ENCODE measurements around the gene CDYL. TPM values are rescaled to one million over a fixed set of nuclear protein-coding genes. Genes with fewer than 3 reads are reported as not detected.
"Not testable (repeated sequence)": the region's sequence is repeated elsewhere in the genome, so short reads cannot be mapped to it uniquely, and the experiment has no call there.

The CDYL gene
- total RNA-seq, 1 donor from 2014 or later = 53.5 TPM

DNA sequence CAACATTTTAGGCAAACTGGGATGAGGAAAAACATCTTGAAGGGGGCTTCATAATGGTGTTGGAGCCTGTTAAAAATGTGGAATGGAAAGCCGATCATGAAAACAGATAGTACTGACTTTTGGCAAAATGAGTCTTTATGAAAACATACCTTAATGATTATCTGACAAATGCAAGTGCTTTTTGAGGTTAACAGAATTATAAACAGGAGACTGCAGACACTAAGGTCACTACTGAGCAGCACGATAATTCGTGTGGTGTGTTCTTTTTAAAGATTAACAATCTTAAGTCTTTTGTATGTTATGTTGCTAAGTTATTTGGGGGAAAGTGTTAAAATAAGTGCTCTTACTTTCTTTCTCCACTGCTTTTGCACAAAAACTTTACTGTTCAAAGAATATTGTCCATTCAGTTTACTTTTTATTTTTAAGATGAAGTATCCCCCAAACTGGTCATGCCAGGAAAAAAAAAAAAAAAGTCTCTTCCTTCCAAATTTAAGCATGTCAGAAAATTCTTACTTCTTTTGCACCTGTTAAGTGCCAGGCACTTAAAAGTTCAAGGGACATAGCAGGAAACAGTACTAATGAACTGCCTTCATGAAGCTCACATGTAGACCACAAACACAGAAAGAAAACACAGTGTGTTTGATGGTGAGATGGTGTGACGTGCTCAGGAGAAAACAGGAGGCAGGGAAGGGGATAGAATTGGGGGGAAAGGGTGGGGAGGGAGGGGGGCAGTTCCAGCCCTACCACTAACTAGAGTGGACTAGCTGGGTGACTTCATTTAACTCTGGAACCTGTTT lies 73.2 kb downstream of the CDYL start:
- Histone ChIP-seq H3F3A (ENCODE audit: low read depth) (peaks cover 11% of the 10 kb centered on the region), H4K20me1 (ENCODE audit: low read depth) (peaks cover 78% of the 10 kb centered on the region), H3K9me3 (ENCODE audit: low read depth) (peaks cover 11% of the 10 kb centered on the region), H3K9ac (no peak overlapping the region), H2AFZ (replicated peaks) (no peak overlapping the region), H3K4me3 (no peak overlapping the region), H3K4me1 (peaks cover 12% of the 10 kb centered on the region), H3K36me3 (no peaks in the 10 kb centered on the region), H3K27ac (no peak overlapping the region), H3K79me2 (ENCODE audit: low read depth) (peaks cover 100% of the 10 kb centered on the region), H3K4me2 (no peak overlapping the region), H3K27me3 (no peaks in the 10 kb centered on the region)
- no peak overlapping the region for H3K4me3 Mint-ChIP-seq
- no peak for DNase-seq (ENCODE audit: low spot score)
- peaks cover 10% of the 10 kb centered on the region for H3K4me1 Mint-ChIP-seq
- peaks cover 27% of the 10 kb centered on the region for H3K9me3 Mint-ChIP-seq
- peaks cover 20% of the 10 kb centered on the region for H3K36me3 Mint-ChIP-seq
- no peak overlapping the region for H3K27ac Mint-ChIP-seq
- no peak for TF ChIP-seq EZH2phosphoT487 (IDR thresholded peaks at IDR 0.05)
- TF ChIP-seq EZH2 (IDR thresholded peaks at IDR 0.05) = no peak
- TF ChIP-seq, protein P1, sequence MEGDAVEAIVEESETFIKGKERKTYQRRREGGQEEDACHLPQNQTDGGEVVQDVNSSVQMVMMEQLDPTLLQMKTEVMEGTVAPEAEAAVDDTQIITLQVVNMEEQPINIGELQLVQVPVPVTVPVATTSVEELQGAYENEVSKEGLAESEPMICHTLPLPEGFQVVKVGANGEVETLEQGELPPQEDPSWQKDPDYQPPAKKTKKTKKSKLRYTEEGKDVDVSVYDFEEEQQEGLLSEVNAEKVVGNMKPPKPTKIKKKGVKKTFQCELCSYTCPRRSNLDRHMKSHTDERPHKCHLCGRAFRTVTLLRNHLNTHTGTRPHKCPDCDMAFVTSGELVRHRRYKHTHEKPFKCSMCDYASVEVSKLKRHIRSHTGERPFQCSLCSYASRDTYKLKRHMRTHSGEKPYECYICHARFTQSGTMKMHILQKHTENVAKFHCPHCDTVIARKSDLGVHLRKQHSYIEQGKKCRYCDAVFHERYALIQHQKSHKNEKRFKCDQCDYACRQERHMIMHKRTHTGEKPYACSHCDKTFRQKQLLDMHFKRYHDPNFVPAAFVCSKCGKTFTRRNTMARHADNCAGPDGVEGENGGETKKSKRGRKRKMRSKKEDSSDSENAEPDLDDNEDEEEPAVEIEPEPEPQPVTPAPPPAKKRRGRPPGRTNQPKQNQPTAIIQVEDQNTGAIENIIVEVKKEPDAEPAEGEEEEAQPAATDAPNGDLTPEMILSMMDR (IDR thresholded peaks at IDR 0.05) = no peak
- H3K27me3 Mint-ChIP-seq (ENCODE audit: insufficient read depth, low read depth) = no peaks in the 10 kb centered on the region

GRCh38 chr6:4851035-4851434 lies 74.8 kb downstream of the CDYL start:
- peaks cover 92% of the 10 kb centered on the region for H4K20me1 ChIP-seq (ENCODE audit: low read depth)
- peaks cover 14% of the 10 kb centered on the region for H3K9me3 Mint-ChIP-seq

DNA sequence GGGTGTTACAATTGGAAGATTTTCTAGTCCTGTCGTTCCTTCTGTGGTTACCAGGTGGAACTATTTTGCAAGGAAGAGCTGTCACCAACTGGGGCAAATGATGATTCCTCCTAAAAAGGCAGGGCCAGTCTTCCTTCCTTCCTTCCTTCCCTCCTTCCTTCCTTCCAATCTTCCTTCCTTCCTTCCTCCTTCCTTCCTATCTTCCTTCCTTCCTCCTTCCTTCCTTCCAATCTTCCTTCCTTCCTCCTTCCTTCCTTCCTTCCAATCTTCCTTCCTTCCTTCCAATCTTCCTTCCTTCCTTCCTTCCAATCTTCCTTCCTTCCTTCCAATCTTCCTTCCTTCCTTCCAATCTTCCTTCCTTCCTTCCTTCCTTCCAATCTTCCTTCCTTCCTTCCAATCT lies 76.0 kb downstream of the CDYL start:
- not testable (repeated sequence) for H3K4me2 ChIP-seq; H3K9ac ChIP-seq; H3K4me3 ChIP-seq; H3K36me3 Mint-ChIP-seq; H3K36me3 ChIP-seq; H3F3A ChIP-seq (ENCODE audit: low read depth); H3K27ac ChIP-seq; H3K27me3 Mint-ChIP-seq (ENCODE audit: insufficient read depth, low read depth); H2AFZ ChIP-seq (replicated peaks); H3K27me3 ChIP-seq; H3K4me3 Mint-ChIP-seq; H3K27ac Mint-ChIP-seq; H3K9me3 ChIP-seq (ENCODE audit: low read depth); DNase-seq (ENCODE audit: low spot score); H3K9me3 Mint-ChIP-seq
- Histone ChIP-seq H3K79me2 (ENCODE audit: low read depth) (peaks cover 100% of the 10 kb centered on the region), H3K4me1 (peaks cover 12% of the 10 kb centered on the region), H4K20me1 (ENCODE audit: low read depth) (peaks cover 98% of the 10 kb centered on the region)
- peaks cover 15% of the 10 kb centered on the region for H3K4me1 Mint-ChIP-seq

More at GRCh38 chr6:4851035-4851434, 74.8 kb downstream of the CDYL start:
- no peak for DNase-seq (ENCODE audit: low spot score)
- Histone ChIP-seq H3F3A (ENCODE audit: low read depth) (no peaks in the 10 kb centered on the region), H3K27ac (no peak overlapping the region), H3K9me3 (ENCODE audit: low read depth) (no peaks in the 10 kb centered on the region), H3K36me3 (no peaks in the 10 kb centered on the region), H3K4me1 (peaks cover 12% of the 10 kb centered on the region), H3K4me2 (no peak overlapping the region), H3K4me3 (no peak overlapping the region), H2AFZ (replicated peaks) (no peak overlapping the region), H3K9ac (no peak overlapping the region), H3K79me2 (ENCODE audit: low read depth) (peaks cover 100% of the 10 kb centered on the region), H3K27me3 (no peaks in the 10 kb centered on the region)
- no peak for TF ChIP-seq EZH2phosphoT487 (IDR thresholded peaks at IDR 0.05)
- TF ChIP-seq, protein P1 (IDR thresholded peaks at IDR 0.05) = no peak
- TF ChIP-seq EZH2 (IDR thresholded peaks at IDR 0.05) = no peak
- Mint-ChIP-seq H3K4me1 (peaks cover 15% of the 10 kb centered on the region), H3K4me3 (no peak overlapping the region), H3K27ac (no peak overlapping the region), H3K27me3 (ENCODE audit: insufficient read depth, low read depth) (no peaks in the 10 kb centered on the region), H3K36me3 (peaks cover 11% of the 10 kb centered on the region)

GRCh38 chr6:4852938-4853337 lies 76.7 kb downstream of the CDYL start:
- peaks cover 96% of the 10 kb centered on the region for H4K20me1 ChIP-seq (ENCODE audit: low read depth)
- H3K27me3 ChIP-seq = no peaks in the 10 kb centered on the region
- DNase-seq (ENCODE audit: low spot score) = no peak
- Mint-ChIP-seq H3K27me3 (ENCODE audit: insufficient read depth, low read depth) (no peaks in the 10 kb centered on the region), H3K4me1 (peaks cover 20% of the 10 kb centered on the region), H3K9me3 (peaks cover 4% of the 10 kb centered on the region), H3K4me3 (no peak overlapping the region), H3K36me3 (peaks cover 8% of the 10 kb centered on the region), H3K27ac (no peak overlapping the region)
- no peak overlapping the region for H2AFZ ChIP-seq (replicated peaks)
- no peak overlapping the region for H3K9ac ChIP-seq
- H3F3A ChIP-seq (ENCODE audit: low read depth) = no peaks in the 10 kb centered on the region
- H3K36me3 ChIP-seq = no peaks in the 10 kb centered on the region
- peaks cover 8% of the 10 kb centered on the region for H3K4me1 ChIP-seq
- H3K4me2 ChIP-seq = no peak overlapping the region
- no peaks in the 10 kb centered on the region for H3K9me3 ChIP-seq (ENCODE audit: low read depth)
- H3K79me2 ChIP-seq (ENCODE audit: low read depth) = peaks cover 100% of the 10 kb centered on the region
- no peak for TF ChIP-seq EZH2phosphoT487 (IDR thresholded peaks at IDR 0.05)
- TF ChIP-seq EZH2 (IDR thresholded peaks at IDR 0.05) = no peak
- TF ChIP-seq, protein P1 (IDR thresholded peaks at IDR 0.05) = no peak
- H3K4me3 ChIP-seq = no peak overlapping the region
- H3K27ac ChIP-seq = no peak overlapping the region

Data from neural progenitor cell (in vitro differentiated cells).